Motor neuron (in vitro differentiated cells): Measurements from ENCODE around the gene CD1D. TPM values are rescaled to one million over a fixed set of nuclear protein-coding genes. Genes with fewer than 3 reads are reported as not detected.
A peak's percentile ranks its signal among the peaks of the same experiment; 100 is the strongest.

ENCODE experiments used
- ATAC-seq, 8 experiments: fragments of 200-7000 bp; cut with Tn5 transposase; replicated peaks in 6 of 8; 2 replicates each; pipeline ENCODE4 v1.8.0; 2021; ENCODE audit warnings: mild to moderate bottlenecking in 8 of 8, moderate library complexity in 8 of 8
- H3K27ac ChIP-seq, 2 donors: fragments of 250-450 bp; sonication (Bioruptor Pico); 2 replicates each; pipeline ENCODE4 v1.9.0; 2021; ENCODE audit warnings: antibody characterized with exemption in 2 of 2, mild to moderate bottlenecking in 2 of 2, moderate library complexity in 1 of 2
- H3K4me1 ChIP-seq, 2 donors: fragments of 250-450 bp; sonication (Bioruptor Pico); replicated peaks in 1 of 2; 2 replicates each; pipeline ENCODE4 v1.6.1; 2021; ENCODE audit warnings: antibody characterized with exemption in 2 of 2, mild to moderate bottlenecking in 2 of 2, moderate library complexity in 1 of 2
- H3K4me3 ChIP-seq, 5 donors: fragments of 250-450 bp; sonication (Bioruptor Pico); 2 replicates each; pipeline ENCODE4 v1.9.0; 2021; ENCODE audit warnings: antibody characterized with exemption in 5 of 5, mild to moderate bottlenecking in 5 of 5, moderate library complexity in 4 of 5
- WGBS, 10 experiments: fragments of 450-650 bp; shearing (Covaris generic); methylation state at CpG; one replicate each; pipeline ENCODE4 v1.0.0; 2022; 5-methylcytosine and 5-hydroxymethylcytosine counted together
- in situ Hi-C, 9 experiments: fragments of 400-800 bp; cut with MboI; loops; one replicate each; pipeline ENCODE4 v1.15.0; 2021; ENCODE audit warnings: low sequenced_read_pairs in 9 of 9, low pct_unique_long_range_greater_than_20kb in 2 of 9; ENCODE audit not compliant: unreplicated experiment in 9 of 9
- total RNA-seq, 8 experiments: library from RNA; unstranded; fragments of 300-600 nt; gene quantifications; 2 replicates each; pipeline versions ENCODE4 v1.2.3 to v1.2.4, GENCODE V29; 2022

Gene CD1D
- total RNA-seq, 8 experiments from 2014 or later = 0.16 to 1.4 (median 0.20) TPM; not detected in 2

- in situ Hi-C loops = no loop called here
- H3K4me3 ChIP-seq = no peak overlapping the region
- no peak for ATAC-seq
- 28 to 94% (median 75%) methylated on average over 2 to 4 of the region's 4 CpGs; no CpG with 5 or more reads in 1 of the 10 experiments for WGBS, 10 experiments
- peaks cover 0 to 3% of the 10 kb centered on the region in 2 donors for H3K4me1 ChIP-seq
- no peak overlapping the region for H3K27ac ChIP-seq
These were observed 1.2 kb upstream of the CD1D start for GRCh38 chr1:158179301-158180041.

GRCh38 chr1:158181577-158181922, 855 bp downstream of the CD1D start:
- H3K4me3 ChIP-seq = peak overlapping the region; percentile 34 to 55 (median 39)
- H3K4me1 ChIP-seq = peaks cover 0 to 3% of the 10 kb centered on the region in 2 donors
- ATAC-seq = no peak
- no peak overlapping the region for H3K27ac ChIP-seq
- WGBS, 10 experiments = 0 to 100% (median 18%) methylated on average over 1 to 13 of the region's 13 CpGs; no CpG with 5 or more reads in 3 of the 10 experiments
- in situ Hi-C loops = no loop called here

- no peak for ATAC-seq
- Histone ChIP-seq H3K4me3 (no peak overlapping the region), H3K27ac (no peak overlapping the region), H3K4me1 (no peaks in the 10 kb centered on the region)
- 40 to 100% (median 63%) methylated on average over 1 to 3 of the region's 3 CpGs for WGBS, 10 experiments
- in situ Hi-C loops = no loop called here
These were observed 5.1 kb downstream of the CD1D start for GRCh38 chr1:158185770-158186169.

GRCh38 chr1:158186180-158186579, 5.5 kb downstream of the CD1D start:
- Histone ChIP-seq H3K27ac (no peak overlapping the region), H3K4me1 (no peaks in the 10 kb centered on the region), H3K4me3 (no peak overlapping the region)
- in situ Hi-C loops = no loop called here
- WGBS, 10 experiments = 13 to 89% (median 61%) methylated on average over 1 to 3 of the region's 3 CpGs; no CpG with 5 or more reads in 1 of the 10 experiments
- ATAC-seq = peak in 2 of 8 experiments; percentile 23 to 47

GRCh38 chr1:158188611-158189010, 7.9 kb downstream of the CD1D start:
- Histone ChIP-seq H3K27ac (no peak overlapping the region), H3K4me3 (no peak overlapping the region), H3K4me1 (no peaks in the 10 kb centered on the region)
- 10 to 100% (median 80%) methylated on average over 2 to 4 of the region's 4 CpGs for WGBS, 10 experiments
- in situ Hi-C loops = no loop called here
- ATAC-seq = peak in 2 of 8 experiments; percentile 48 to 82

GRCh38 chr1:158189624-158190023, 8.9 kb downstream of the CD1D start:
- H3K27ac ChIP-seq = no peak overlapping the region
- H3K4me3 ChIP-seq = no peak overlapping the region
- in situ Hi-C loops = no loop called here
- no peaks in the 10 kb centered on the region for H3K4me1 ChIP-seq
- 17 to 100% (median 65%) methylated on average over 1 to 3 of the region's 3 CpGs for WGBS, 10 experiments
- ATAC-seq = no peak

- H3K27ac ChIP-seq = no peak overlapping the region
- in situ Hi-C loops = no loop called here
- 12 to 68% (median 42%) methylated on average over 2 to 6 of the region's 6 CpGs for WGBS, 10 experiments
- no peaks in the 10 kb centered on the region for H3K4me1 ChIP-seq
- no peak for ATAC-seq
- no peak overlapping the region for H3K4me3 ChIP-seq
These were observed 10.6 kb downstream of the CD1D start for GRCh38 chr1:158191299-158191698.

GRCh38 chr1:158196461-158196860, 15.8 kb downstream of the CD1D start:
- in situ Hi-C loops = no loop called here
- H3K27ac ChIP-seq = no peak overlapping the region
- H3K4me3 ChIP-seq = no peak overlapping the region
- no peak for ATAC-seq
- no peaks in the 10 kb centered on the region for H3K4me1 ChIP-seq

GRCh38 chr1:158199849-158200248, 19.2 kb downstream of the CD1D start:
- peaks cover 0 to 3% of the 10 kb centered on the region in 2 donors for H3K4me1 ChIP-seq
- in situ Hi-C loops = loop anchor here in 1 of 9 experiments (25.0 kb wide), 1 partner anchor 312 kb away; no protein-coding TSS in a partner anchor
- H3K4me3 ChIP-seq = no peak overlapping the region
- WGBS, 10 experiments = 0 to 98% (median 74%) methylated on average over 1 to 5 of the region's 5 CpGs
- H3K27ac ChIP-seq = no peak overlapping the region
- peak in 1 of 8 experiments; percentile 26 for ATAC-seq

- no peak overlapping the region for H3K27ac ChIP-seq
- H3K4me3 ChIP-seq = no peak overlapping the region
- H3K4me1 ChIP-seq = peaks cover 0 to 3% of the 10 kb centered on the region in 2 donors
- ATAC-seq = no peak
- in situ Hi-C loops = loop anchor here in 1 of 9 experiments (25.0 kb wide), 1 partner anchor 312 kb away; no protein-coding TSS in a partner anchor
- 0 to 78% (median 38%) methylated on average over 1 of the region's 1 CpG for WGBS, 10 experiments
These were observed 19.8 kb downstream of the CD1D start for GRCh38 chr1:158200527-158200926.

GRCh38 chr1:158203693-158204457, 23.2 kb downstream of the CD1D start:
- in situ Hi-C loops = loop anchor here in 1 of 9 experiments (25.0 kb wide), 1 partner anchor 308 kb away; no protein-coding TSS in a partner anchor
- peak; percentile 72 to 98 (median 84) for ATAC-seq
- Histone ChIP-seq H3K4me3 (no peak overlapping the region), H3K27ac (no peak overlapping the region), H3K4me1 (peaks cover 0 to 3% of the 10 kb centered on the region in 2 donors)
- 0 to 29% (median 14%) methylated on average over 1 to 7 of the region's 7 CpGs for WGBS, 10 experiments

- in situ Hi-C loops = loop anchor here in 1 of 9 experiments (25.0 kb wide), 1 partner anchor 308 kb away; no protein-coding TSS in a partner anchor
These were observed 23.7 kb downstream of the CD1D start for GRCh38 chr1:158204458-158204827.

GRCh38 chr1:158208586-158209116, 28.0 kb downstream of the CD1D start:
- Histone ChIP-seq H3K27ac (no peak overlapping the region), H3K4me1 (peaks cover 0 to 1% of the 10 kb centered on the region in 2 donors), H3K4me3 (no peak overlapping the region)
- ATAC-seq = no peak
- in situ Hi-C loops = loop anchor here in 1 of 9 experiments (25.0 kb wide), 1 partner anchor 304 kb away; no protein-coding TSS in a partner anchor
- WGBS, 10 experiments = 0 to 64% (median 13%) methylated on average over 1 of the region's 1 CpG; no CpG with 5 or more reads in 1 of the 10 experiments

More at GRCh38 chr1:158204458-158204827, 23.7 kb downstream of the CD1D start:
- H3K27ac ChIP-seq = no peak overlapping the region
- H3K4me1 ChIP-seq = peaks cover 0 to 3% of the 10 kb centered on the region in 2 donors
- 39 to 87% (median 78%) methylated on average over 2 to 5 of the region's 5 CpGs for WGBS, 10 experiments
- no peak overlapping the region for H3K4me3 ChIP-seq
- no peak for ATAC-seq
